GM21515 (cell line): ENCODE results near the gene ELL3.
"Not testable (repeated sequence)": the region's sequence is repeated elsewhere in the genome, so short reads cannot be mapped to it uniquely, and the experiment has no call there.

Source experiments
- ATAC-seq: cut with Tn5 transposase; IDR thresholded peaks from one replicate; pipeline ENCODE4 v1.9.1; 2021; ENCODE audit not compliant: unreplicated experiment

Gene ELL3

GRCh38 chr15:43792761-43793476, 16.2 kb upstream of the ELL3 start:
- ATAC-seq, result no peak

- peak; percentile 79 for ATAC-seq
These were observed 15.4 kb upstream of the ELL3 start, which contains the start of gene SERF2 for GRCh38 chr15:43791993-43792760. SERF2 (plus strand) TSS chr15:43792320; CDS start chr15:43792377, 57 bp downstream.

GRCh38 chr15:43789409-43789808, 12.6 kb upstream of the ELL3 start:
- ATAC-seq, result no peak

- no peak for ATAC-seq
These were observed 2.2 kb upstream of the ELL3 start for GRCh38 chr15:43779016-43779415.

- ATAC-seq, result peak; percentile 35
These were observed 625 bp upstream of the ELL3 start for GRCh38 chr15:43777267-43777914.

GRCh38 chr15:43776101-43776717, 557 bp downstream of the ELL3 start:
- ATAC-seq, result peak; percentile 61

- ATAC-seq, result no peak
These were observed 1.3 kb downstream of the ELL3 start for GRCh38 chr15:43775411-43775965.

- no peak for ATAC-seq
These were observed 2.7 kb downstream of the ELL3 start for GRCh38 chr15:43774062-43774461.

GRCh38 chr15:43772624-43773023, 4.1 kb downstream of the ELL3 start:
- ATAC-seq, result no peak

- no peak for ATAC-seq
These were observed 5.0 kb downstream of the ELL3 start for GRCh38 chr15:43771816-43772215.

- ATAC-seq, result no peak
These were observed 7.1 kb downstream of the ELL3 start for GRCh38 chr15:43769584-43770228.

- ATAC-seq, result no peak
These were observed 12.8 kb downstream of the ELL3 start for GRCh38 chr15:43763819-43764446.

- ATAC-seq, result no peak
These were observed 13.9 kb downstream of the ELL3 start for GRCh38 chr15:43762824-43763223.

GRCh38 chr15:43751885-43752284, 24.9 kb downstream of the ELL3 start:
- no peak for ATAC-seq

GRCh38 chr15:43749690-43750345, 26.9 kb downstream of the ELL3 start:
- peak; percentile 47 for ATAC-seq

- no peak for ATAC-seq
These were observed 28.4 kb downstream of the ELL3 start for GRCh38 chr15:43748376-43748775.

- ATAC-seq, result not testable (repeated sequence)
These were observed 29.9 kb downstream of the ELL3 start for GRCh38 chr15:43746903-43747309.

- peak; percentile 76 for ATAC-seq
These were observed 30.4 kb downstream of the ELL3 start, which contains the start of gene PDIA3 for GRCh38 chr15:43746245-43746902. PDIA3 (plus strand) TSS chr15:43746438; CDS start chr15:43746540, 102 bp downstream.

- ATAC-seq, result peak; percentile 36
These were observed 41.4 kb downstream of the ELL3 start for GRCh38 chr15:43735416-43735815.
